ENCODE data around the gene FNBP1L. TPM values are rescaled to one million over a fixed set of nuclear protein-coding genes. Genes with fewer than 3 reads are reported as not detected.

The FNBP1L gene
- total and polyA plus RNA-seq, 9 of the 15 experiments (the other 6 are each of a cell fraction or from before 2014, with no cell fraction given), result 1.4 to 6.9 (median 5.9) TPM

DNA sequence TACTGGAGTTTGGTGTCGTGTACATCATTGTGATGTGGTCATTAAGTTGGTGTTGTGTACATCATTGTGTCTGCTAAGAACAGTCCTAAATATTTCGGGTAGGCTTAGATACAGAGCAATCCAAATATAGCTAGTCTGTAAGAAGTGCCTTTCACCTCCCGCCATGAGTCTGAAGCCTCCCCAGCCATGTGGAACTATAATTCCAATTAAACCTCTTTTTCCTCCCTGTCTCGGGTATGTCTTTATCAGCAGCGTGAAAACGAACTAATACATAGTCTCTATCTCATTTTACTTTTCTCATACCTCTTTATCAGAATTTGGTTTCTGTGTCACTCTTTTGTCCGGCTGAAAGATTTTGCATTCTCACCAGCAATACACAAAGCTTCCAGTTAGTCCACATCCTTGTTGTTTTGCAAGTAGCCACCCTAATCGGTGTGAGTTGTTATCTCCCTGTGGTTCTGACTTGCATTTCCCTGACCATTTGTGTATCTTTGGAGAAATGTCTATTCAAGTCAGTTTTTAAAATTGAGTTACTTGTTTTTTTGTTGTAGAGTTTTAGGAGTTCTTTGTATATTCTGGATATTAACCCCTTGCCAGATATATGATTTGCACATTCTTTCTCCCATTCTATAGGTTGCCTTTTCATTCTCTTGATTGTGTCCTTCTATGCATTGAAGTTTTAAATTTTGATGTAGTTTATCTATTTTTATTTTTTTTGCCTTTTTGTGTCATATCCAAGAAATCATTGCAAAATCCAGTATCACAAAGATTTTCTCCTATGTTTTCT is 56.5 kb downstream of the FNBP1L start (continued):
- TF ChIP-seq, protein P1, sequence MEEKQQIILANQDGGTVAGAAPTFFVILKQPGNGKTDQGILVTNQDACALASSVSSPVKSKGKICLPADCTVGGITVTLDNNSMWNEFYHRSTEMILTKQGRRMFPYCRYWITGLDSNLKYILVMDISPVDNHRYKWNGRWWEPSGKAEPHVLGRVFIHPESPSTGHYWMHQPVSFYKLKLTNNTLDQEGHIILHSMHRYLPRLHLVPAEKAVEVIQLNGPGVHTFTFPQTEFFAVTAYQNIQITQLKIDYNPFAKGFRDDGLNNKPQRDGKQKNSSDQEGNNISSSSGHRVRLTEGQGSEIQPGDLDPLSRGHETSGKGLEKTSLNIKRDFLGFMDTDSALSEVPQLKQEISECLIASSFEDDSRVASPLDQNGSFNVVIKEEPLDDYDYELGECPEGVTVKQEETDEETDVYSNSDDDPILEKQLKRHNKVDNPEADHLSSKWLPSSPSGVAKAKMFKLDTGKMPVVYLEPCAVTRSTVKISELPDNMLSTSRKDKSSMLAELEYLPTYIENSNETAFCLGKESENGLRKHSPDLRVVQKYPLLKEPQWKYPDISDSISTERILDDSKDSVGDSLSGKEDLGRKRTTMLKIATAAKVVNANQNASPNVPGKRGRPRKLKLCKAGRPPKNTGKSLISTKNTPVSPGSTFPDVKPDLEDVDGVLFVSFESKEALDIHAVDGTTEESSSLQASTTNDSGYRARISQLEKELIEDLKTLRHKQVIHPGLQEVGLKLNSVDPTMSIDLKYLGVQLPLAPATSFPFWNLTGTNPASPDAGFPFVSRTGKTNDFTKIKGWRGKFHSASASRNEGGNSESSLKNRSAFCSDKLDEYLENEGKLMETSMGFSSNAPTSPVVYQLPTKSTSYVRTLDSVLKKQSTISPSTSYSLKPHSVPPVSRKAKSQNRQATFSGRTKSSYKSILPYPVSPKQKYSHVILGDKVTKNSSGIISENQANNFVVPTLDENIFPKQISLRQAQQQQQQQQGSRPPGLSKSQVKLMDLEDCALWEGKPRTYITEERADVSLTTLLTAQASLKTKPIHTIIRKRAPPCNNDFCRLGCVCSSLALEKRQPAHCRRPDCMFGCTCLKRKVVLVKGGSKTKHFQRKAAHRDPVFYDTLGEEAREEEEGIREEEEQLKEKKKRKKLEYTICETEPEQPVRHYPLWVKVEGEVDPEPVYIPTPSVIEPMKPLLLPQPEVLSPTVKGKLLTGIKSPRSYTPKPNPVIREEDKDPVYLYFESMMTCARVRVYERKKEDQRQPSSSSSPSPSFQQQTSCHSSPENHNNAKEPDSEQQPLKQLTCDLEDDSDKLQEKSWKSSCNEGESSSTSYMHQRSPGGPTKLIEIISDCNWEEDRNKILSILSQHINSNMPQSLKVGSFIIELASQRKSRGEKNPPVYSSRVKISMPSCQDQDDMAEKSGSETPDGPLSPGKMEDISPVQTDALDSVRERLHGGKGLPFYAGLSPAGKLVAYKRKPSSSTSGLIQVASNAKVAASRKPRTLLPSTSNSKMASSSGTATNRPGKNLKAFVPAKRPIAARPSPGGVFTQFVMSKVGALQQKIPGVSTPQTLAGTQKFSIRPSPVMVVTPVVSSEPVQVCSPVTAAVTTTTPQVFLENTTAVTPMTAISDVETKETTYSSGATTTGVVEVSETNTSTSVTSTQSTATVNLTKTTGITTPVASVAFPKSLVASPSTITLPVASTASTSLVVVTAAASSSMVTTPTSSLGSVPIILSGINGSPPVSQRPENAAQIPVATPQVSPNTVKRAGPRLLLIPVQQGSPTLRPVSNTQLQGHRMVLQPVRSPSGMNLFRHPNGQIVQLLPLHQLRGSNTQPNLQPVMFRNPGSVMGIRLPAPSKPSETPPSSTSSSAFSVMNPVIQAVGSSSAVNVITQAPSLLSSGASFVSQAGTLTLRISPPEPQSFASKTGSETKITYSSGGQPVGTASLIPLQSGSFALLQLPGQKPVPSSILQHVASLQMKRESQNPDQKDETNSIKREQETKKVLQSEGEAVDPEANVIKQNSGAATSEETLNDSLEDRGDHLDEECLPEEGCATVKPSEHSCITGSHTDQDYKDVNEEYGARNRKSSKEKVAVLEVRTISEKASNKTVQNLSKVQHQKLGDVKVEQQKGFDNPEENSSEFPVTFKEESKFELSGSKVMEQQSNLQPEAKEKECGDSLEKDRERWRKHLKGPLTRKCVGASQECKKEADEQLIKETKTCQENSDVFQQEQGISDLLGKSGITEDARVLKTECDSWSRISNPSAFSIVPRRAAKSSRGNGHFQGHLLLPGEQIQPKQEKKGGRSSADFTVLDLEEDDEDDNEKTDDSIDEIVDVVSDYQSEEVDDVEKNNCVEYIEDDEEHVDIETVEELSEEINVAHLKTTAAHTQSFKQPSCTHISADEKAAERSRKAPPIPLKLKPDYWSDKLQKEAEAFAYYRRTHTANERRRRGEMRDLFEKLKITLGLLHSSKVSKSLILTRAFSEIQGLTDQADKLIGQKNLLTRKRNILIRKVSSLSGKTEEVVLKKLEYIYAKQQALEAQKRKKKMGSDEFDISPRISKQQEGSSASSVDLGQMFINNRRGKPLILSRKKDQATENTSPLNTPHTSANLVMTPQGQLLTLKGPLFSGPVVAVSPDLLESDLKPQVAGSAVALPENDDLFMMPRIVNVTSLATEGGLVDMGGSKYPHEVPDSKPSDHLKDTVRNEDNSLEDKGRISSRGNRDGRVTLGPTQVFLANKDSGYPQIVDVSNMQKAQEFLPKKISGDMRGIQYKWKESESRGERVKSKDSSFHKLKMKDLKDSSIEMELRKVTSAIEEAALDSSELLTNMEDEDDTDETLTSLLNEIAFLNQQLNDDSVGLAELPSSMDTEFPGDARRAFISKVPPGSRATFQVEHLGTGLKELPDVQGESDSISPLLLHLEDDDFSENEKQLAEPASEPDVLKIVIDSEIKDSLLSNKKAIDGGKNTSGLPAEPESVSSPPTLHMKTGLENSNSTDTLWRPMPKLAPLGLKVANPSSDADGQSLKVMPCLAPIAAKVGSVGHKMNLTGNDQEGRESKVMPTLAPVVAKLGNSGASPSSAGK (IDR thresholded peaks at IDR 0.05), result peak; percentile 80
- TF ChIP-seq ZNF24 (IDR thresholded peaks at IDR 0.05) (no peak), ZFP30 (CRISPR knock-in tag; IDR thresholded peaks at IDR 0.05; ENCODE audit: borderline replicate concordance) (no peak), TRIM24 (IDR thresholded peaks at IDR 0.05) (peak in 1 of 2 experiments; percentile 69; a peak in 2 of 4 replicates), NR2C1 (IDR thresholded peaks at IDR 0.05) (no peak), NR2C1 (tag; IDR thresholded peaks at IDR 0.05) (no peak), PRPF4 (IDR thresholded peaks at IDR 0.05; ENCODE audit: insufficient read depth, low read depth, low read length, poor library complexity, severe bottlenecking) (no peak), HEY1 (CRISPR knock-in tag; IDR thresholded peaks at IDR 0.05; ENCODE audit: borderline replicate concordance) (no peak), SIRT6 (IDR thresholded peaks at IDR 0.05; ENCODE audit: low read depth, low read length) (no peak), BACH1 (tag; IDR thresholded peaks at IDR 0.05) (no peak), SAFB2 (IDR thresholded peaks at IDR 0.05; ENCODE audit: borderline replicate concordance, low read depth, low read length, severe bottlenecking) (no peak), ZNF830 (CRISPR knock-in tag; IDR thresholded peaks at IDR 0.05) (no peak)
- TF ChIP-seq, protein P2, sequence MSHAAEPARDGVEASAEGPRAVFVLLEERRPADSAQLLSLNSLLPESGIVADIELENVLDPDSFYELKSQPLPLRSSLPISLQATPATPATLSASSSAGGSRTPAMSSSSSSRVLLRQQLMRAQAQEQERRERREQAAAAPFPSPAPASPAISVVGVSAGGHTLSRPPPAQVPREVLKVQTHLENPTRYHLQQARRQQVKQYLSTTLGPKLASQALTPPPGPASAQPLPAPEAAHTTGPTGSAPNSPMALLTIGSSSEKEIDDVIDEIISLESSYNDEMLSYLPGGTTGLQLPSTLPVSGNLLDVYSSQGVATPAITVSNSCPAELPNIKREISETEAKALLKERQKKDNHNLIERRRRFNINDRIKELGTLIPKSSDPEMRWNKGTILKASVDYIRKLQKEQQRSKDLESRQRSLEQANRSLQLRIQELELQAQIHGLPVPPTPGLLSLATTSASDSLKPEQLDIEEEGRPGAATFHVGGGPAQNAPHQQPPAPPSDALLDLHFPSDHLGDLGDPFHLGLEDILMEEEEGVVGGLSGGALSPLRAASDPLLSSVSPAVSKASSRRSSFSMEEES (CRISPR knock-in tag; IDR thresholded peaks at IDR 0.05), result no peak
